Posterior vena cava (tissue), 2 donors: ENCODE results near the gene AKAP9. TPM values are rescaled to one million over a fixed set of nuclear protein-coding genes. Genes with fewer than 3 reads are reported as not detected.
"Not testable (repeated sequence)": the region's sequence is repeated elsewhere in the genome, so short reads cannot be mapped to it uniquely, and the experiment has no call there.

Source experiments
- DNase-seq: peaks from one replicate; pipeline ENCODE4 v3.0.0-alpha.2; 2020; ENCODE audit warnings: low spot score
- intact Hi-C, 2 donors: fragments of 100-400 bp; cut with DNase I; formaldehyde crosslinking; loops; one replicate each; pipeline versions ENCODE4 v1.14.1 to v1.14.2; 2022 to 2023
- total RNA-seq, 2 donors: library from RNA; stranded (reverse); fragmentation: NEBNext Ultra II Directional; extraction: Animal tissue kit (Norgen Biotek cat#: 25700); gene quantifications; one replicate each; pipeline ENCODE4 v1.2.1, GENCODE V29; 2021
- donor health status: DM: yes; HTN: yes; CAD: no.
- donor health status: DM: yes; HTN: yes; CAD: no.

AKAP9 gene
- total RNA-seq, 2 donors from 2014 or later, result 45.1 to 46.9 TPM

DNA sequence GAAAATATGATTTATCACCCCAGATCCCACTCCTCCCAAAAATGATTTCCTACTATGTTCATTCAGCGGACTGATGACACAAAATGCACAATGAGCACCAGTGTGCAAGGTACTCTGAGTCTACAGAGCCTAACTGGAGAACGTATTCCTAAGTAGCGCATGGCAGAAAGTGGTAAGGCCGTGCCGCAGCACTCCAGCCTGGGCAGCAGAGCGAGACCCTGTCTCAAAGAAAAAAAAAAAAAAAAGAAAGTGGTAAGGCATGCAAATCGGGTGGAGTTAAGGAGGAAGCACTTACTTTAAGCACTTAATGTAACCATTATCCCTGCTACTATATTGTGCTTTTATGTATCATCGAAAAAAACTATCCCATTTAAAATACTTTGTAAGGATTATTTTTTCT lies 168.2 kb downstream of the AKAP9 start:
- intact Hi-C loops, result no loop called here
- DNase-seq, result no peak

DNA sequence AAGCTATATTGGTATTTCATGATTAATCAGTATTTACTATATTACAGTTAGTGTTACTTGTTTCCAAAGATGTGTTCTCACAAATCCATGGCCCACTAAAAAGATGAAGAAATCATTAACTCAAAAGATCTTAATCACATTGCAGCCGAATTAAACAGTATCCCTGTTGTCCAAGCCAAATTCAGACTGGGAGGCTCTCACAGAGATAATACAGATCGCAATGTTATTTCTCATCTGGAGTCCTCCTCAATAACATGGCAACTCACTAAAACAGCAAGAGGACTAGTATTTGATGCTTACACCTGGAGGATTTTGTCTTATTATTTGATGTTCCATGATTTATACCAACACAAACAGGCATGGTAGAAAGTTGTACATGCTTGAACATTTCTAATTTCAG lies 170.2 kb downstream of the AKAP9 start:
- intact Hi-C loops, result no loop called here
- no peak for DNase-seq

DNA sequence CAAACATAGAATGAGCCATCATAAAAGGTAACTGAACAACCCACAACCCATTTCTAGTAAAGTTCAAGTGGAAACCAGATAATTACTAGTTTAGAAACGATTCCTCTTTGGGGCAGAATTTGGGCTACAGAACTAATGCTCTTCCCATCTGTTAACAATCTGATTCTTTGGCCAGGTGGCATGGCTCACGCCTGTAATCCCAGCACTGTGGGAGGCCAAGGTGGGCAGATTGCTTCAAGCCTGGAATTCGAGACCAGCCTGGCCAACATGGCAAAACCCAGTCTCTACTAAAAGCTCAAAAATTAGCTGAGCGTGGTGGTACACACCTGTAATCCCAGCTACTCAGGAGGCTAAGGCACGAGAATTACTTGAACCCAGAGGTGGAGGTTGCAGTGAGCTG lies 175.2 kb downstream of the AKAP9 start:
- DNase-seq, result no peak
- intact Hi-C loops, result no loop called here

DNA sequence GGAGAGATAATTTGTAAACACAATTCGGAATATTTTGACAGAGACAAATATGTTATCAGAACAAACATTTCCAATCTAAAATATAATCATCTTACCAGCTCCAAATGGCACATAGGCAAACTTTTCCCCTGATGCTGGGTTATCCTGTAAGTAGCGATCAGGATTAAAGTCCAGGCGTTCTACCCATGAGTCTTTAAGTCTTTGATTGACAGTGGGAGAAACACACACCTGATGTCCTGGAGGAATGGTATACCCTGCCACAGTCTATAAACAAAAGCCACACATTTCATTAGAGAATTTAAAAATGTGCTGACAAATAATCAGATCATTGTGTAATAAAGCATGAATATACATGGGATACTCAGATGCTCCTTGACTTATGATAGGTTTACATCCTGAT lies 176.3 kb downstream of the AKAP9 start:
- no peak for DNase-seq
- intact Hi-C loops, result no loop called here

DNA sequence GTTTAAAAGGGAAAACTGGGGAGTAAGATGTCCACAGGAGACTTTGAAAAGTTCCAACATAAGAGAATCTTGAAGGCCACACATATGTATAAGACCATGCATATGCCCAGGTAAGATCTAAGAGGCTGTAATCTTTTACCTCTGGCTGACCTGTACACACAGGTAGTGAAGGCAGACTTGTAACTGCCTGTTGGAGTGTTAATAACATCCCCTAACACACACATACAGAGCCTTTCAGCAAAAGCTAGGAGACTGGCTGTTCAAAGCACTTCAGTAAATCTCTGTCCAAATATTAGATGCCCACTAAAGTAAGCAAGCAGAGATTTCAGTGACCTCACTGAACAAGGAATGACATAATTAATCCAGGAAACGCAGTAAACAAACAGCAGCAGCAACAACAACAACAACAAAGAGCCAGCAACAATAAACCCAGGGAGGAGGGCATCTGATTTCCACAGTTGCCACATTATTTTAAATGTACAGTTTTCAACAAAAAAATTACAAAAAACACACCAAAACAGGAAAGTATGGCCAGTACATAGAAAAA lies 178.6 kb downstream of the AKAP9 start:
- no peak for DNase-seq
- intact Hi-C loops, result no loop called here

DNA sequence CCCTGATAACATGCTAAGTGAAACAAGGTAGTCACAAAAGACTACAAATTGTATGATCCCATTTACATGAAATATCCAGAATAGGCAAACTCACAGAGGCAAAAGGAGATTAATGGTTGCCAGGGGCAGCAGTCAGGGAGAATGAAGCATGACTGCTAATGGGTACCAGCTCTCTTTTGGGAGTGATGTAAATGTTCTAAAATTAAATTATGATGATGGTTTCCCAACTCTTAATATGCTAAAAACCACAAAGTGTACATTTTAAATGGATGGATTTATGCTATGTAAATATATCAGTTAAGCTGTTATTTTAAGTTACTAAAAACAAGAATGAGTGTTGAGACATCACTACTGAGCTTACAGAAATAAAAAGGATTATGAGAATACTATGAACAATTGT lies 181.0 kb downstream of the AKAP9 start:
- intact Hi-C loops, result no loop called here
- DNase-seq, result no peak

DNA sequence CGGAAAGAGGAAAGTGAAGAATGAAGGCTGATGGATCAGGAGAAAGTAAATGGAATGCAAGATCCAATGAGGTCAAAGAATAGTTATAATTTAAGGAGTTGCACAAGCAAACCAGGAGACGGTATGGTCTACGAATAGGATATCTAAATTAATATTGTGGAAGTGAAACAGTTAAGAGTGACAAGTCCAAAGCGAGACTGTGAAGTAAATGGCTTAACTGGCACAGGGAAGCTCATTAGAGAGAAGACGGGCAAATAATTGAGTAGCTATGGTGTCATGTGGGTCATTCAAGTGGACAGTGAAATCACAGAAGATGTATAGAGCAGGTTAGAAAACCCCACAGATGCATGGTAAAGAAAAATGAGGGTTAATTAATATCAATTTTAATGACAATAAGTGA lies 190.4 kb downstream of the AKAP9 start:
- intact Hi-C loops, result no loop called here
- no peak for DNase-seq

DNA sequence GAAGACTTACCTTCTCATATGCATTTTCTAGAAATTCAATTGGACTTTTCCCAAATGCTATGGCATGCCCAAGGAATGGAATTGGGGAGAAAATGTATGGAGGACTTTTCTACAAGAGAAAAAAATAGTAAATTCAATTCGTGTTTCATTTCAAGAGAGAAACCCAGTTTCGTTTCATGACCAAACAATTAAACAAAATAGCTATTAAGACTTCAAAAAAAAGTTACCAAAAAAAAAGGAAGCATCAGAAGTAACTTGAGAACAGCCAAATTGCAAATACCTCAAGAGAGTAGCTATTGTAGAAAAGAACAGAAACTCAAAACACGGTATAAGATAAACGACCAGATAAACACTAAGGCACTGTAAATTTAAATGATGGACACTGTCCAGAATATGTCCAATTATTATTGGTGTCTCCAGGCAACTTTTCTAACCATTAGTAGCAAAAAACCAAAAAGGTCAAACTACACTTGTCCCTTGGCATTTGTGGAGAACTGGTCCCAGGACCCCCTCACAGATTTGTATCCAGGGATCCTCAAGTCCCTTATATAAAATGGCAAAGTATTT lies 191.2 kb downstream of the AKAP9 start:
- DNase-seq, result no peak
- intact Hi-C loops, result no loop called here

DNA sequence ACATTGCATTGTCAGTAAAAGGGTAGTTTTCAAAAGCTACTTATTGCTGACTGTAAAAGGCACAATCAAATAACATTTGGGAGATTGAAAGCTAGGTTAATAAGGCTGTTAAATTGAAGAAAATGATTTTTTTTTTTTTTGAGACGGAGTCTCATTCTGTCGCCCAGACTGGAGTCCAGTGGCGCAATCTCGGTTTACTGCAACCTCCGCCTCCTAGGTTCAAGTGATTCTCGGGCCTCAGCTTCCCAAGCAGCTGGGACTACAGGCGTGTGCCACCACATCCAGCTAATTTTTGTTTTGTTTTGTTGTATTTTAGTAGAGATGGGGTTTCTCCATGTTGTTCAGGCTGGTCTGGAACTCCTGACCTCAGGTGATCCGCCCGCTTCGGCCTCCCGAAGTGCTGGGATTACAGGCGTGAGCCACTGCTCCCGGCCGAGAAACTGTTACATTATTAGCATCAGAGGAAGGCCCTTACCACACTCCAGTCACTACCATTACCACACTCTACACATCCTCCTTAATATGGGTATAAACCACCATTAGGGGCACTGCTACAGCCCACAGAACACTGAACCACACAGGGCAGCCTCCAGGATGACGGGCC lies 192.6 kb downstream of the AKAP9 start:
- no peak for DNase-seq
- intact Hi-C loops, result no loop called here

DNA sequence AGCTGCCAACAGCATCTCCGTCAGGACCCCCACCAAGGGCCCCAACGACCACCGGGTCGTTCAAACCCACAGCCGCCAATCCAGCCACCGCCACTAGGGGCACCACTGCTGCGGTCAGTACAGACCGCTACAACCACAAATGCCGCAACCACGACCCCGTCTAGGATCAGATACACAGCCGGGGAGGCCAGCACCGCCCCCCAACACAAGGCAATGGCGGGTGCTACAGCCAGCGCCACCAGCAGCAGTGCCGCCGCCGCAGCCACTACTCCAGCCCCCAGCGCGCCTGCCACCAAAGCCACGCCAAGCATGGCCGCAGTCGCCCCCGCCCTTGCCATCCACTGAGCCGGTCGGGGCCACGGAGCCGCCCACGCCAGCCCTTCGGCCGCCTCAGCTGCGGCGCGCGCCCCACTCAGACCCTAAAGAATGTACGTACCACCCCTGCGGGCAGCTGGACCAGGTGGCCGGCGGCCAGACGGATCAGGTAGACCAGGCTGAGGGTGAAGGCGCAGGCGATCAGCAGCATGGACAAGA lies 193.1 kb downstream of the AKAP9 start:
- intact Hi-C loops, result no loop called here
- peak; percentile 90 for DNase-seq

DNA sequence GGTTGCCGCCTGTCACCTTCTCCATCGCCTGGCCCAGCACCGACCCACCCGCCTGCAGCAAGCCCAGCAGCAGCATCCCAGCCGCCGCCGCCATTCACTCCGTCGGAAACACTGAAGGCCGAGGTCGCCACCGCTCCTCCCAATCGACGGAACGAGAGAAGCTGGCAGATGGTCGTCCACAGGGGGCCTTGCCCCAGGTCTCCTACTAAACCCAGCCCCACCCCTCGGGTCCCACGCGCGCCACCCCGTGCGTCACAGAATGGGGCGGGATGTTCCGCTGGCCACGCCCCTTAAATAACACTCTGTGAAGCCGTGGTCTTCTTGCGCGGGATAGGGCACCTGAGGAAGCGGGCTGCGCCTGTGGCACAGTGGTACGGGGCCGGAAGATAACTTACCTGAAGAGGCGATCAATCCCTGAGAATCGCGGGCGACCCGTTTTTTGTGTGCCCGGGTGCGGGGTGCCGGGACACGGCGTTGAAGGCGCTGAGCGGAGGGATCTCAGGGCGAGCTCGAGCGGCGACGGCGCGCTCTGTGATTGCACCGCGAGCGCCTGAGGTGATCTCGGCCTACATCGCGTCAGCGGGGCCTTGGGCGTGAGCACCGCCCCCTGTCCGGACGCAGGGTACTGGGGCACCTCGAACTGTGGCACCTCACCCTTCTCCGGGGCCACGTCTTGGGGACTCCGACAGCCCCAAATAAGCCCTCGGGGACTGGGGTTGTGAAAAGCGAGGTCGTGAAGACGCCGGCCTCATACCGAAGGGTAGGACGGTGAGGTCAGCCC lies 193.8 kb downstream of the AKAP9 start, which contains the start of gene CYP51A1:
Gene CYP51A1, minus strand, starts transcription at position 207 of the 781 bp plus-strand sequence. Its CDS starts 113 bp downstream, at position 94.
- intact Hi-C loops, result no loop called here
- DNase-seq, result peak; percentile 98

DNA sequence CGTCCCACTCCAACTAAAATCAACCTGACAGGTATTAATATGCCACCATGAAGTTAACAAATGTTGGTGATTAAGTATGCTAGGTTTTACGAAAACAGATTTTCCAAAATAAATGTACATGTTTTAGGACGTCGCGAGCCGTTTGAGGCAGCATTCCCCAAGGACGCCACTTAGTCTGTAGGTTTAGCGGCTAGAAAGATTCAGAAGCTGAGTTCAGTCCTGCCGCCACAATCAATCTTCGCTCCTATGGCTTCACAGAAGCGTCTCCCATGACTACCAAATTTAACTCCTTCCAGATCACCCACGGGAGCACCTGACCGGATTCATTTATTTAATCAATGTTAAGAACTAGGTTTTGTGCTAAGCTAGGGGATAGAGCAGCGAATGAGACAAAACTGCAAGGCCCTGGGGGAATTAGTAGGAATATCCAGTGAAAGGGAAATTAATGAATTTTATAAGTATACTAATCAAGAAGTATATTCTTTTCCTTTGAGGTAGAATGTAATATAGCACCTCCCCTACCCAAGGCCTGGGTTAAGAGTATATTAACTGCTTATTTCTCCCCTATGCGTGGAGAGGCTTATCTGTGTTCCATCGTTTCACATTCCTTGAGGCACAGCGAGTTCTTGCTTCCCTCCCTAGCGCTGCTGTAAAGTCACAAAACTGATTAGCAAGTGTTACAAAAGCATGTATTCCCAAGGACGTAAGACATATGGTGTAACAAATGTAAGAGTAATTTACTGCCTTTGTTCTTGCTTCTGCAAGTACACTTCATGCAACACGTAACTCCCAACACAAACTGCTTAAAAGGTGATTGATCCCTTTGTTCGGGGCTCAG lies 194.6 kb downstream of the AKAP9 start:
- DNase-seq, result no peak
- intact Hi-C loops, result no loop called here

DNA sequence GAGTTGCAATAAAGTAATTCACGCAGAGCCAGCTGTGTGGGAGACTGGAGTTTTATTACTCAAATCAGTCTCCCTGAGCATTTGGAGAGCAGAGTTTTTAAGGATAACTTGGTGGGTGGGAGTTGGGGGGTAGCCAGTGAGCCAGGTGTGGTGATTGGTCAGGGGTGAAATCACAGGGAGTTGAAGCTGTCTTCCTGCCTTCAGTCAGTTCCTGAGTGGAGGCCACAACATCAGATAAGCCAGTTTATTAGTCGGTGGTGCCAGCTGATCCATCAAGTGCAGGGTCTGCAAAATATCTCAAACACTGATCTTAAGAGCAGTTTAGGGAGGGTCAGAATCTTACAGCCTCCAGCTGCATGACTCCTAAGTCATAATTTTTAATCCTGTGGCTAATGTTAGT lies 196.9 kb downstream of the AKAP9 start:
- intact Hi-C loops, result no loop called here
- DNase-seq, result no peak

DNA sequence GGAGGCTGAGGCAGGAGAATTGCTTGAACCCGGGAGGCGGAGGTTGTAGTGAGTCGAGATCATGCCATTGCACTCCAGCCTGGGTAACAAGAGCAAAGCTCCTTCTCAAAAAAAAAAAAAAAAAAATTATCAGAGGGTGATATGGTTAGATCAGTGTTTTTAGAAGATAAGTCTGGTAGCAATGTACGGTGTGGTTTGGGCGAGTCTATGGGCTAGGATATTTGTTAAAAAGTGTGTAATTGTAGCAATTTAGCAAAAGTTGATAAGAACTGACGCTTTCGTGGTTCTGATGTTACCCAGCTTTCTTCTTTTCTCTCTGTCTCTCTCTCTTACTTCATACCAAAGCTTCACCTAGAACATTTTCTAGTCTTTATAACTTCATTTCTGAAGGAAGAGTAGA lies 200.5 kb downstream of the AKAP9 start:
- intact Hi-C loops, result no loop called here
- no peak for DNase-seq

DNA sequence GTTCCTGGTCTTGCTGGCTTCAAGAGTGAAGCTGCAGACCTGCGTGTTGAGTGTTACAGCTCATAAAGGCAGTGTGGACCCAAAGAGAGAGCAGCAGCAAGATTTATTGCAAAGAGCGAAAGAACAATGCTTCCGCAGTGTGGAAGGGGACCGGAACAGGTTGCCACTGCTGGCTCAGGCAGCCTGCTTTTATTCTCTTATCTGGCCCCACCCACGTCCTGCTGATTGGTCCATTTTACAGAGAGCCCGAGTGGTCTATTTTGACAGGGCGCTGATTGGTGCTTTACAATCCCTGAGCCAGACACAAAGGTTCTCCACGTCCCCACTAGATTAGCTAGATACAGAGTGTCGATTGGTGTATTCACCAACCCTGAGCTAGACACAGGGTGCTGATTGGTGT lies 202.1 kb downstream of the AKAP9 start:
- intact Hi-C loops, result not testable (repeated sequence)

DNA sequence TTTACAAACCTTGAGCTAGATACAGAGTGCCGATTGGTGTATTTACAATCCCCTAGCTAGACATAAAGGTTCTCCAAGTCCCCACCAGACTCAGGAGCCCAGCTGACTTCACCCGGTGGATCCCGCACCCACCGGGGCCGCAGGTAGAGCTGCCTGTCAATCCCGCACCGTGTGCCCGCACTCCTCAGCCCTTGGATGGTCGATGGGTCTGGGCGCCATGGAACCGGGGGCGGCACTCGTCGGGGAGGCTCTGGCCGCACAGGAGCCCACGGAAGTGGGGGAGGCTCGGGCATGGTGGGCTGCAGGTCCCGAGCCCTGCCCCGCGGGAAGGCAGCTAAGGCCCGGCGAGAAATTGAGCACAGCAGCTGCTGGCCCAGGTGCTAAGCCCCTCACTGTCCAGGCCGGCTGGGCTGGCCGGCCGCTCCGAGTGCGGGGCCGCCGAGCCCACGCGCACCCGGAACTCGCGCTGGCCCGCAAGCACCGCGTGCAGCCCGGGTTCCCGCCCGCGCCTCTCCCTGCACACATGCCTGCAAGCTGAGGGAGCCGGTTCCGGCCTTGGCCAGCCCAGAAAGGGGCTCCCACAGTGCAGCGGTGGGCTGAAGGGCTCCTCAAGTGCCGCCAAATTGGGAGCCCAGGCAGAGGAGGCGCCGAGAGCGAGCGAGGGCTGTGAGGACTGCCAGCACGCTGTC lies 202.7 kb downstream of the AKAP9 start:
- DNase-seq, intact Hi-C loops: not testable (repeated sequence)

More for the DNA sequence above, 202.1 kb downstream of the AKAP9 start:
- DNase-seq, result not testable (repeated sequence)

DNA sequence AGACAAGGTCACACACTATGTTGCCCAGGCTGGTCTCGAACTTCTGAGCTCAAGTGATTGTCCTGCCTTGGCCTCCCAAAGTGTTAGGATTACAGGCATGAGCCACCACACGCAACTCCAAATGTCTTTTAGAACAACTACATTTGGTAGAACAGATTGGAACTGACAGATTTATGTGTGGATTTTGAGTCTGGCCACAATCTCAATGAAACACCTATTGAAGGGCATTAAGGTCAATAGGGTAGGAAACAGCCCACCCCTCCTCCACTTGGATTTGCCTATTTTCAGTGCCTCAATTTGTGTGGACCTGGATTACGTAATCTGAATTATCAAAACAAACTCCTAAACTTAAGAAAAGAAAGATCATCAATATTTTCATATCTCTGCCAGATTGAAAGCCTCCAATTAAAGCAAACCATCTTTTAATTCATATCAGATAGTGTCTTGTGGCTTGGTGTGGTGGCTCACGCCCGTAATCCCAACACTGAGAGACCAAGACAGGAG lies 209.1 kb downstream of the AKAP9 start:
- no peak for DNase-seq
- intact Hi-C loops, result loop anchor here in 1 of 2 donors (1.0 kb wide), 1 partner anchor 9 kb away; no protein-coding TSS in a partner anchor

DNA sequence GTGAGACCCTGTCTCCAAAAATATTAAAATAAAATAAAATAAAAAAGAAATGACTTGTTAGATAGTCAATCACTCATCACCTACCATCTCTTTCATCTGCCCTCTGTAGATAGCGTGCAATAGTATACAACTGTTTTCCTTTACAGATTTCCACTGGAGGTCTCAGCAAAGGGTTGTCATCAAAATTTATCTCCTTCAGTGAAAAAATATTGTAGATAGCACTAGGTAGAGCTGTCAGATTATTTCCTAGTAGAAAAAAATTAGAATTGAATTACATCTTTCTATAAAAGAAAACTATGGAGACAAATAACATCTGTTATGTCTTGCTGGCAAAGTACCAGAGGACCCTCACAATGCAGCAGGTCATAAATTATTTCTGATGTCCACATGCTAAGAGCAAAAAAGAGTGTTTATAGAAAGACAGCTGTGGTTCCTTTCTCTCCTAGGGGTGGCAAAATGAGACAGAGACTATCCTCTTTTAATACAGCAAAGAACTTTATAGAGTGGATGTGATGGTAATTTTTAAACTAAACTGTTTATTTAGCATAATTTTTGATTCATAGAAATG lies 209.9 kb downstream of the AKAP9 start:
- intact Hi-C loops, result no loop called here
- no peak for DNase-seq
